CD4-positive, alpha-beta T cell (primary cell): ENCODE data around the gene HELQ. TPM values are rescaled to one million over a fixed set of nuclear protein-coding genes. Genes with fewer than 3 reads are reported as not detected.

Experiments
- ATAC-seq: fragments of 200-7000 bp; cut with Tn5 transposase; one replicate; pipeline ENCODE4 v1.10.0; 2022; ENCODE audit warnings: mild to moderate bottlenecking; ENCODE audit not compliant: poor library complexity
- CTCF ChIA-PET: fragments of 350-600 bp; sonication (Branson Sonifier 250); formaldehyde crosslinking; loops from one replicate; lab custom pipeline; 2021; ENCODE audit warnings: antibody characterized with exemption, inconsistent platforms; lab: Charles Lee
- POLR2A ChIA-PET: fragments of 350-600 bp; sonication (Branson Sonifier 250); formaldehyde crosslinking; loops from one replicate; lab custom pipeline; 2021; ENCODE audit warnings: antibody characterized with exemption, inconsistent platforms; lab: Charles Lee
- DNase-seq, 14 experiments: peaks; one replicate each; pipeline ENCODE4 v3.0.0-alpha.2; 2013 to 2020; ENCODE audit warnings: mixed read lengths in 2 of 14
- H3K27ac ChIP-seq, 2 donors: one replicate each; pipeline versions ENCODE4 v1.5.1 to v1.7.0; 2013; ENCODE audit warnings: low read length in 2 of 2, low read depth in 1 of 2, mild to moderate bottlenecking in 1 of 2
- H3K27me3 ChIP-seq, 2 experiments: 1 replicate in 1 of 2; 2 replicates in 1 of 2; pipeline versions ENCODE4 v1.6.1 to v1.7.0; 2013; ENCODE audit warnings: low read length in 2 of 2, control low read depth in 1 of 2, mild to moderate bottlenecking in 1 of 2, moderate library complexity in 1 of 2; ENCODE audit not compliant: insufficient read depth in 2 of 2, control insufficient read depth in 1 of 2
- H3K36me3 ChIP-seq: one replicate; pipeline ENCODE4 v1.6.1; 2013; ENCODE audit warnings: low read length, control low read depth; ENCODE audit not compliant: insufficient read depth
- H3K4me1 ChIP-seq: one replicate; pipeline ENCODE4 v1.6.1; 2013; ENCODE audit warnings: low read length, control low read depth; ENCODE audit not compliant: insufficient read depth
- H3K4me3 ChIP-seq: one replicate; pipeline ENCODE4 v1.5.1; 2013; ENCODE audit warnings: mild to moderate bottlenecking, low read length, moderate library complexity
- H3K9me3 ChIP-seq, 2 experiments: 1 replicate in 1 of 2; 2 replicates in 1 of 2; pipeline versions ENCODE4 v1.6.1 to v1.7.0; 2013; ENCODE audit warnings: low read length in 2 of 2, mild to moderate bottlenecking in 2 of 2, control low read depth in 1 of 2, moderate library complexity in 1 of 2; ENCODE audit not compliant: control insufficient read depth in 1 of 2, insufficient read depth in 1 of 2
- H3K27ac Mint-ChIP-seq: one replicate; pipeline ENCODE4 v1.8.0; 2020; ENCODE audit warnings: mixed read lengths
- H3K27me3 Mint-ChIP-seq: one replicate; pipeline ENCODE4 v1.8.0; 2021; ENCODE audit warnings: mixed read lengths
- H3K36me3 Mint-ChIP-seq: one replicate; pipeline ENCODE4 v1.8.0; 2021; ENCODE audit warnings: low read depth, mixed read lengths
- H3K4me1 Mint-ChIP-seq: one replicate; pipeline ENCODE4 v1.8.0; 2021; ENCODE audit warnings: low read depth, mixed read lengths
- H3K4me3 Mint-ChIP-seq: one replicate; pipeline ENCODE4 v1.8.0; 2020; ENCODE audit warnings: mild to moderate bottlenecking, mixed read lengths
- H3K9me3 Mint-ChIP-seq: one replicate; pipeline ENCODE4 v1.8.0; 2020; ENCODE audit warnings: mixed read lengths
- CTCF ChIP-seq: fragments of 200-600 bp; IDR thresholded peaks from one replicate; pipeline ENCODE4 v1.8.0; 2022; ENCODE audit warnings: antibody characterized with exemption, mild to moderate bottlenecking
- intact Hi-C, 2 experiments: fragments of 100-400 bp; cut with DNase I in 1 of 2; cut with micrococcal nuclease in 1 of 2; formaldehyde crosslinking; loops; one replicate each; pipeline versions ENCODE4 v1.15.1 to v1.9.0; 2023 to 2025; cut with DNase I, micrococcal nuclease
- total RNA-seq, 174 experiments: library from RNA in 2 of 174; stranded (reverse) in 2 of 174; gene quantifications; one replicate each; pipeline ENCODE4 v1.2.3 and lab custom pipeline; 2021 to 2026

Gene HELQ
- total RNA-seq, 2 experiments from 2014 or later, result 21.5 to 24.1 TPM

- Mint-ChIP-seq H3K4me1 (peaks cover 13% of the 10 kb centered on the region), H3K27ac (no peak overlapping the region), H3K27me3 (no peaks in the 10 kb centered on the region), H3K4me3 (no peak overlapping the region), H3K36me3 (no peaks in the 10 kb centered on the region), H3K9me3 (no peaks in the 10 kb centered on the region)
- Histone ChIP-seq H3K4me3 (no peak overlapping the region), H3K9me3 (no peaks in the 10 kb centered on the region), H3K27ac (no peak overlapping the region), H3K27me3 (no peaks in the 10 kb centered on the region), H3K36me3 (no peaks in the 10 kb centered on the region), H3K4me1 (peaks cover 7% of the 10 kb centered on the region)
- intact Hi-C loops, result no loop called here
- no peak for TF ChIP-seq CTCF
- ChIA-PET POLR2A (no interaction called here), CTCF (no interaction called here)
- ATAC-seq, result no peak
- no peak for DNase-seq
Observed at GRCh38 chr4:83387012-83387411, 68.6 kb downstream of the HELQ start.

GRCh38 chr4:83382850-83383249, 72.8 kb downstream of the HELQ start:
- no peaks in the 10 kb centered on the region for H3K36me3 ChIP-seq
- peaks cover 11 to 13% of the 10 kb centered on the region in 2 experiments for H3K9me3 ChIP-seq
- no peak overlapping the region for H3K4me3 Mint-ChIP-seq
- H3K27me3 ChIP-seq, result no peaks in the 10 kb centered on the region
- DNase-seq (peak in 2 of 14 experiments; percentile 6 to 11), ATAC-seq (no peak)
- ChIA-PET CTCF (no interaction called here), POLR2A (no interaction called here)
- intact Hi-C loops, result no loop called here
- H3K4me1 ChIP-seq, result no peaks in the 10 kb centered on the region
- H3K9me3 Mint-ChIP-seq, result no peaks in the 10 kb centered on the region
- no peak overlapping the region for H3K4me3 ChIP-seq
- H3K27ac ChIP-seq, result no peak overlapping the region
- H3K27me3 Mint-ChIP-seq, result no peaks in the 10 kb centered on the region
- no peaks in the 10 kb centered on the region for H3K36me3 Mint-ChIP-seq
- no peak overlapping the region for H3K27ac Mint-ChIP-seq
- peaks cover 5% of the 10 kb centered on the region for H3K4me1 Mint-ChIP-seq
- no peak for TF ChIP-seq CTCF

GRCh38 chr4:83381173-83381572, 74.5 kb downstream of the HELQ start:
- H3K36me3 ChIP-seq, result no peaks in the 10 kb centered on the region
- Mint-ChIP-seq H3K36me3 (peaks cover 3% of the 10 kb centered on the region), H3K27ac (no peak overlapping the region), H3K9me3 (peaks cover 7% of the 10 kb centered on the region), H3K4me3 (no peak overlapping the region), H3K27me3 (no peaks in the 10 kb centered on the region), H3K4me1 (no peaks in the 10 kb centered on the region)
- peaks cover 12 to 15% of the 10 kb centered on the region in 2 experiments for H3K9me3 ChIP-seq
- no peak for TF ChIP-seq CTCF
- POLR2A ChIA-PET, result no interaction called here
- CTCF ChIA-PET, result no interaction called here
- ATAC-seq, result no peak
- H3K4me1 ChIP-seq, result no peaks in the 10 kb centered on the region
- DNase-seq, result no peak
- intact Hi-C loops, result no loop called here
- H3K27me3 ChIP-seq, result no peaks in the 10 kb centered on the region
- no peak overlapping the region for H3K27ac ChIP-seq
- no peak overlapping the region for H3K4me3 ChIP-seq
